Renal cortical epithelial cell (primary cell): ENCODE measurements around the gene C20orf144. TPM values are rescaled to one million over a fixed set of nuclear protein-coding genes. Genes with fewer than 3 reads are reported as not detected.
"Not testable (repeated sequence)": the region's sequence is repeated elsewhere in the genome, so short reads cannot be mapped to it uniquely, and the experiment has no call there.

Experiments
- DNase-seq: peaks from one replicate; pipeline ENCODE4 v3.0.0-alpha.2; 2011; ENCODE audit warnings: low read depth
- total RNA-seq: library from RNA; depleted of rRNA; stranded (reverse); fragments of >200 nt; gene quantifications from 2 replicates; pipeline ENCODE4 v1.2.3, GENCODE V29; 2014

The C20orf144 gene
- total RNA-seq, 1 donor from 2014 or later: not detected

- DNase-seq: no peak
Observed at GRCh38 chr20:33693741-33694638, 31.9 kb downstream of the C20orf144 start.

GRCh38 chr20:33694639-33695012, 32.5 kb downstream of the C20orf144 start:
- DNase-seq: no peak

GRCh38 chr20:33696448-33696847, 34.3 kb downstream of the C20orf144 start:
- no peak for DNase-seq

GRCh38 chr20:33697129-33697528, 35.0 kb downstream of the C20orf144 start:
- no peak for DNase-seq

GRCh38 chr20:33698966-33699365, 36.8 kb downstream of the C20orf144 start:
- DNase-seq: not testable (repeated sequence)

- not testable (repeated sequence) for DNase-seq
Observed at GRCh38 chr20:33700696-33701441, 38.7 kb downstream of the C20orf144 start.

- DNase-seq: no peak
Observed at GRCh38 chr20:33701629-33702450, 39.7 kb downstream of the C20orf144 start.

GRCh38 chr20:33702861-33703260, 40.7 kb downstream of the C20orf144 start:
- DNase-seq: no peak

- DNase-seq: no peak
Observed at GRCh38 chr20:33703498-33704137, 41.5 kb downstream of the C20orf144 start.

GRCh38 chr20:33704197-33704924, 42.2 kb downstream of the C20orf144 start:
- peak; percentile 47 for DNase-seq

- no peak for DNase-seq
Observed at GRCh38 chr20:33707668-33708067, 45.5 kb downstream of the C20orf144 start.

- DNase-seq: no peak
Observed at GRCh38 chr20:33709398-33709797, 47.3 kb downstream of the C20orf144 start.

- DNase-seq: no peak
Observed at GRCh38 chr20:33709905-33710541, 47.9 kb downstream of the C20orf144 start.

- no peak for DNase-seq
Observed at GRCh38 chr20:33710681-33711445, 48.7 kb downstream of the C20orf144 start.

GRCh38 chr20:33711446-33711738, 49.3 kb downstream of the C20orf144 start:
- DNase-seq: no peak
